HG03159 (cell line): ENCODE measurements around the gene EMSY.
"Not testable (repeated sequence)": the region's sequence is repeated elsewhere in the genome, so short reads cannot be mapped to it uniquely, and the experiment has no call there.

Source experiments
- ATAC-seq: cut with Tn5 transposase; IDR thresholded peaks from one replicate; pipeline ENCODE4 v1.9.1; 2021; ENCODE audit warnings: mild to moderate bottlenecking, moderate library complexity; ENCODE audit not compliant: unreplicated experiment

EMSY gene, protein sequence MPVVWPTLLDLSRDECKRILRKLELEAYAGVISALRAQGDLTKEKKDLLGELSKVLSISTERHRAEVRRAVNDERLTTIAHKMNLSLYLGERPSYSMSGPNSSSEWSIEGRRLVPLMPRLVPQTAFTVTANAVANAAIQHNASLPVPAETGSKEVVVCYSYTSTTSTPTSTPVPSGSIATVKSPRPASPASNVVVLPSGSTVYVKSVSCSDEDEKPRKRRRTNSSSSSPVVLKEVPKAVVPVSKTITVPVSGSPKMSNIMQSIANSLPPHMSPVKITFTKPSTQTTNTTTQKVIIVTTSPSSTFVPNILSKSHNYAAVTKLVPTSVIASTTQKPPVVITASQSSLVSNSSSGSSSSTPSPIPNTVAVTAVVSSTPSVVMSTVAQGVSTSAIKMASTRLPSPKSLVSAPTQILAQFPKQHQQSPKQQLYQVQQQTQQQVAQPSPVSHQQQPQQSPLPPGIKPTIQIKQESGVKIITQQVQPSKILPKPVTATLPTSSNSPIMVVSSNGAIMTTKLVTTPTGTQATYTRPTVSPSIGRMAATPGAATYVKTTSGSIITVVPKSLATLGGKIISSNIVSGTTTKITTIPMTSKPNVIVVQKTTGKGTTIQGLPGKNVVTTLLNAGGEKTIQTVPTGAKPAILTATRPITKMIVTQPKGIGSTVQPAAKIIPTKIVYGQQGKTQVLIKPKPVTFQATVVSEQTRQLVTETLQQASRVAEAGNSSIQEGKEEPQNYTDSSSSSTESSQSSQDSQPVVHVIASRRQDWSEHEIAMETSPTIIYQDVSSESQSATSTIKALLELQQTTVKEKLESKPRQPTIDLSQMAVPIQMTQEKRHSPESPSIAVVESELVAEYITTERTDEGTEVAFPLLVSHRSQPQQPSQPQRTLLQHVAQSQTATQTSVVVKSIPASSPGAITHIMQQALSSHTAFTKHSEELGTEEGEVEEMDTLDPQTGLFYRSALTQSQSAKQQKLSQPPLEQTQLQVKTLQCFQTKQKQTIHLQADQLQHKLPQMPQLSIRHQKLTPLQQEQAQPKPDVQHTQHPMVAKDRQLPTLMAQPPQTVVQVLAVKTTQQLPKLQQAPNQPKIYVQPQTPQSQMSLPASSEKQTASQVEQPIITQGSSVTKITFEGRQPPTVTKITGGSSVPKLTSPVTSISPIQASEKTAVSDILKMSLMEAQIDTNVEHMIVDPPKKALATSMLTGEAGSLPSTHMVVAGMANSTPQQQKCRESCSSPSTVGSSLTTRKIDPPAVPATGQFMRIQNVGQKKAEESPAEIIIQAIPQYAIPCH (N-terminal part only)

DNA sequence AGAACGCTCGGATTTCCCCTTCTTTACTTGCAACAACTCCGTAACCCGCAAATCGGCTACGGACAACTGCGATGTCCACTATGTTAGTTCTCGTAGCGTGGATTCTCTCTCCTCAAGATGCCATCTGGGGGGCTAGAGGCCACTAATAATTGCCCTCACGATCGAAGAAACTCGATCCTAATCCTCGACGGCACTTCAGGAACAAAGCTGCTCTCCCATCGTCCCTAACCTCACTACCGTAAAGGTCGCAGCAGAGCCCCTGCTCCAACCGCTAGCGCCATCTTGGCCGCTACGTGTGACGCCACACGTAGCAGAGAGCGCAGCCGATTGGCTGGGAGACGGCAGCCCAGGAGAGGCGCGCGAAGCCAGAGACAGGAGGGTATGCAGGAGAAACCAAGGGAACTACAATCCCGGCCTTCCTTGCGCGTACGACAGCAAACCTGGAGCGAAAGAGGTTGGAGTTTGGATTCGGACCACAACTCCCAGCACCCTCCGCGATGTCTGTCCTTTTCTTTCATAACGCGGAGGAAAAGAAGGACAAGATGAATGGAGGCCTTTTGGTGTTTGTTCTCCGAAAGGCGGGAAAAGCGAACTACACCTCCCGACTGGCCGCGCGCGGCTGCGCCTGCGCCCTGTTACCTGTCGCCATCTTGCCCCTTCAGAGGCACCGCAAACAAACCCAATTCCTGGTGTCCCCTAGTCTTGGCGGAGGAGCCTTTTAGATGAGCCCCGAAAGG is at the start of gene EMSY:
Gene EMSY, plus strand, starts transcription at position 635 of the 737 bp plus-strand sequence. CDS start 1,921 bp downstream, outside the sequence.
- peak; percentile 92 for ATAC-seq

DNA sequence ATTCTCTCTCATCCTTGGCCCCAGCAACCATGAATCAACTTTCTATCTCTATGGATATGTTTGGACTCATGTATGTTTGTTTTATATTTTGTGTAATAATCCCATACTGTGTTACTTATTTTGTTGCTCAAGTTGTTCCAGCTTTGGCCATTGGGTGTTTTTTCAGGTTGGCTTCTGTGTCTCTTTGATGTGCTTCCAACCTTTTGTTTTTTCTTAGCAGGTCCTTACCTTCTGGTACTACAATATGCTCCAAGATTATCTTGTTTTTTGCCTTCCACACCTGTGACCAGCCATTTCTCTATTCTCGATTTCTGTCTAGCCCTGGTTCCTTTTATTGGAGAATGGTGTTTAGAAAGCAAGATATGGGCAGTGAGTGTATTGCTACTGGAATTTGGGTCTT is 49.5 kb upstream of the EMSY start:
- no peak for ATAC-seq

DNA sequence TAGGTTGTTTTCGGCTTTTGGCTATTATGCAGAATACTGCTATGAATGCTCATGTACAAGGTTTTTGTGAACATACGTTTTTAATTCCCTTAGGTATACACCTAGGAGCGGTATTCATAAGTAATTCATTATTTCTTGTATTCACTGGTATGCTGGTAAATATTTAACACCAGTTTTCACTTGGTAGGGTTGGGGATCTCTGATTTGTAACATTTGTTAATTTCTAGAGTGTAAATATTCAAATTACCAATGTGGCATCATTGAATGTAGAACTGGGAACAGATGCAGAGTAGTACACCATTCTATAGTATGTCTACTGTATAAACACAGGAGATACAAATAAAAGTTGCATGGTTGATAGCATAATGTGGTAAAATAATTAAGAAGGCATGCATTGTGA is 47.4 kb upstream of the EMSY start:
- peak; percentile 62 for ATAC-seq

DNA sequence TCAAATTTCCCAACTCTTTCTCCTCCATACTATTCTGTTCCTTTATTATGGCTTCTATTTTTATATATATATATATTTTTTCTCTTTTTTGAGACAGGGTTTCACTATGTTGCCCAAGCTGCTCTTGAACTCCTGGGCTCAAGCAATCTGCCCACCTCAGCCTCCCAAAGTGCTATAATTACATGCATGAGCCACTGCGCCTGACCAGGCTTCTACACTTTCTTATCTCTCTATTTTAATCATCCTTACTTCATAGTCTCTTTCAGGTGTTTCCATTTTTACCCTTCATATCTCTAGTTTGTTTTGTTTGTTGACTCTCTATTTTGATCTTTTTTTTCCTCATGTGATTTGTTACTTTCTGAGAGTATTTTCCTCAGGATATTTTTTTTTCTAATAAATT is 43.9 kb upstream of the EMSY start:
- ATAC-seq, result no peak

DNA sequence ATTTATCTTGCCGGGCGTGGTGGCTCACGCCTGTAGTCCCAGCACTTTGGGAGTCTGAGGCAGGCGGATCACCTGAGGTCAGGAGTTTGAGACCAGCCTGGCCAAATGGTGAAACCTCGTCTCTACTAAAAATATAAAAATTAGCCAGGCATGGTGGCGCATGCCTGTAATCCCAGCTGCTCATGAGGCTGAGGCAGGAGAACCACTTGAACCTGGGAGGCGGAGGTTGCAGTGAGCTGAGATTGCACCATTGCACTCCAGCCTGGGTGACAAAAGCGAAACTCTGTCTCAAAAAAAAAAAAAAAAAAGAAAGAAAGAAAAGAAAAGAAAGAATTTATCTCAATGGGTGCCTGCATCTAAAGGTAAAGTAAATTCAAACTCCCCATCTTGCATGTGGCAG is 43.3 kb upstream of the EMSY start:
- not testable (repeated sequence) for ATAC-seq

DNA sequence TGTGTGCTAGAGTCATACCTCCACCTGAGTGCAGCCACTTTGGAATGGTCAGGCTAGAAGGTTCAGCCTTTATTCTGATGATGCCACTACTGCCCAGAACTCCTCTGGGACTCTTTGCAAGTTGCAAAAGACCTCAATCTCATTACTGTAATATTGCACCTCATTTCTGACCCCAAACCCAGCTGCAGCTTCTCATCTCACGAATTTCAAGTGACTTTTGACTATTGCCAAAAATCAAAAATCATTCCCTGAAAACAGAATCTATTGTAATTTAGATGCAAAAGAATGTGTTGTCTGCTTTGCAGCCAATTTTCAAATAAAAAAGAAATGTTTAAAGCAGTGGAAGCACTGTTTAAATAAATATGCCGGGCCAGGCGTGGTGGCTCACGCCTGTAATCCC is 38.5 kb upstream of the EMSY start:
- no peak for ATAC-seq

DNA sequence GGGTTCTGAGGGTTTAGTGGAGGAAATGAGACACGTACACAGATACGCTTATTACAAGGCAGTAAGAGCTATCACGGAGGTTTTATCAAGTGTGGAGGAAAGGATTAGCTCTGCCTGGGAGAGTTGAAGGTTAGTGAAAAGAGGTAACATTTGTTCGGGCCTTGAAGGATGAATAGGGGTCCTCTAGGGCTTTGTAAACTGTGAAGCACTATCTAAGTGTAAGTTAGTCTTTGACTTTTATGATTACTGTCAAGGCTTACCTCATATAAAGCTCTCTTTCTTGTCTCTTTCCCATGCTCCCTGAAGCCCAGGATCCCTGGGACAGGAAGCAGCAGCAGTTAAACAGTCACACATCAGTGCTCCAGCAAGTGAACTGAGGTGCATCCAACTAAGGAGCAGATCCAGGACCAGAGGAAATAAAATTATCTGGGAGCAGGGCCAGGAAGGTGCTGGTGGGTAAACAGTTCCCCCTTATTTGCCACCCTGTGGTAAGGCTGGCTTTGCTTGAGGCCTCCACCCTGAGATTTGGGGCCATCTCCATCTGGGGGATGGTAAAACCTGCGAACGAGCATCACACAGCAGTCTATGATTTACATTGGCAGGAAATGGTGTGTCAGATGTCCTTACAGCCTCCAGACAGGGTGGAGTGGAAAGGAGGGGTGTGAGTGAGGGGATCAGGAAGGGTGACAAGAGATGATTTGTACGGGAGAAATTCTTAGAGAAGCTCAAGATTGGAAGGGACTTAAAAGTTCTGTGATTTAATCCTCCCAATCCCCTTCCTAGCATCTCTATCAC is 36.5 kb upstream of the EMSY start:
- no peak for ATAC-seq

DNA sequence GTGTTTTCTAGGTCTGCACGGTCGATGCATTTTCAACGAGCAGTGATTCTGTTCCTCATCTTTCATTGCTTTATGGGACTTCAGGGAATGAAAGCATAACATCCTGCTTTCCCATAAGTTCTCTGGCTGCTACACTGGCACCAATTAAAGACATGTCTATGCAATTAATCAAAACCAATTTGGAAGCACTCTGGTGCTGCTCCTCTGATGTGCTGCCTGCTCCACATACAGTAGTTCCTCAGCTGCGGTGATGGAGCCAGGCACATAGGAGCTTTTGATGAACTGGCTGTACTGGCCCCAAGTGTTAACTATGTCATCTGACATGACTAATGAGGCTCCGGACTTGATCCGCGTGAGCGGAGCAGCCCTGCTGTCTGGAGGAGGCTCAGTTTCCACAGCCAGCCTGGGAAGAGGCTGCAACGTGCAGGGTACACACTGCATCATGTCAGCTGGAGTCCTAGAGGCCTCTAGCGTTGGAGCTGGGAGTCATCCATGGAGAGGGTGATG is 33.9 kb upstream of the EMSY start:
- no peak for ATAC-seq

DNA sequence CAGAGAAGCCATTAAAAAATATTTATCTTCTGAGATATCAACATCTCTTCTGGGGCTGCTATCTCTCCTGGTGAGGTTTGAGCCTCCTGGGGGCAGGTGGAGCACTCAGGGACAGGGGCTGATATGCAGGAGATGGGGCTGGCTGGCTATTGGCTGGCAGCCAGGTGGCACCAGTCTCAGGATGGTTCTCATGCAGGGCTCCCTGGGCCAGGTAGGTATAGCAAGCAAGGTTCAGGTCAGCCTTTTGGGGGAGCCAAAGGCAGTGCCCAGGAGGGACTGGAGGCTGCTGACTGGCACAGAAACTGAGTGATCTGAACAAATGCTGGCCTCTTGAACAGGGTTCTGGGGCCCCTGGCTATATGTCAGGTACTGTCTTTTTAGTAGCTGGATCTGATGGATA is 29.7 kb upstream of the EMSY start:
- ATAC-seq, result no peak

DNA sequence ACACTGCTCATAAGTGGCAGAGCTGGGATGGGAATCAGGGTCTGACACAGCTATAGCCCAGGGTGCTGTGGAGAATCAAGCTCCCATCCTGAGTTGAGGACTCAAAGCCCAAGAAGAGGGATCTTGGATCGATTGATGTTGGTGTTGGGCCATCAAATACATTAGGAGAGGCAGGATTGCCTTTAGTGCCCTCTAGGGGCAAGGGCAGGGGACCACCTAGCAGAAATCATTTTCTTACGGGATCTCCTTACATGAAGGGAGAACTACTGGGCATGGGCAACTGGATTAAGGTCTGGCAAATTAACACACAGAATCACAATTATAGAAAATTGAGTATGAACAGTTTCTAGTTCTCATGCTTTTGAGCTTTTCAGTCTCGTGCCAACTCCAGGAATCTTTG is 24.9 kb upstream of the EMSY start:
- no peak for ATAC-seq

DNA sequence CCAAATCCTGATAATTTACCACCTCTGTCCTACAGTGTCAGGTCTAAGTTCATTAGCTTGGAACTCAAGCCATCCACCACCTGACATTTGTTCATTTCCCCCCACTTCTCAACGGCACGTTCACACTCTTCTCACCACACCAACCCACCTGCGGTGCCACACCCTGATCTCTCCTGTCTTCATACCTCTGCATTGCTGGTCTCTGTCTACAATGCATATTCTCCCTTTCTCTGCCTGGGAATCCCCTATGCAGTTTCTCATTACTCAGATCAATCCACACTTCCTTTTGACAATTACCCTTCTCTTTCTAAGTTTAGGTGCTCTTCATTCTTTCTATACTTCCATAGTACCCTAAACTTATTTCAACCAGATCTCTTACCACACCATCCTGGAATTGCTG is 20.4 kb upstream of the EMSY start:
- no peak for ATAC-seq

DNA sequence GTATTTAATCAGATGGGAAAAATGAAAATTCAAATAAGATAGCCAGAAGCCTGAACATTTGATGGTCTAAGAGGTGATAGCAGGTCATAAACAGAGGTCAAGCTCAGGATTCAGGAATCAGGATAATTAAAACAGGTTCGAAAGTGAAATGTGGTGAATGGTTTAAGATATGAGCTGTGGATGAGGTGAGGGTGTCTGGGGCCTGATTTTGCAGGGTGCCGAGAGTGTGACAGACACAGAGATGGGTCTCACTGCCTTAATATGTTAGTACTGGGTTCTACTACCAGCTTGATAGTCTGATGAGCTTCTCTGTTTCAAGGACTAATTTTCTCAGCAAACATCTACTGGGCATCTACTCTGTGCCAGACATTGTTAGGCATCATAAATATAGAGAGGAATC is 19.9 kb upstream of the EMSY start:
- no peak for ATAC-seq

DNA sequence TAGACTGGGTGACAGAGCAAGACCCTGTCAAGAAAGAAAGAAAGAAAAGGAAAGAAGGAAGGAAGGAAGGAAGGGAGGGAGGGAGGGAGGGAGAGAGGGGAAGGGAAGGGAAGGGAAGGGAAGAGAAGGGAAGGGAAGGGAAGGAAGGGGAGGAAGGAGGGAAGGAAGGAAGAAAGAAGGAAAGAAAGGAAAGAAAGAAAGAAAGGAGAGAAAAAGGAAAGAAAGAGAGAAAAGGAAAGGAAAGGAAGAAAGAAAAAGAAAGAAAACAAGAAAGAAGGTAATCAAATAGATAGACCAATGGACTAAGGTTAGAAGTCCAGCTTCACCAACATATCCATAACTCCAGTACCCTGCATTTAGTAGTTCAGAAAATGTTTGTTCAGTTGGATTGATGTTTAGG is 18.2 kb upstream of the EMSY start:
- ATAC-seq, result no peak

DNA sequence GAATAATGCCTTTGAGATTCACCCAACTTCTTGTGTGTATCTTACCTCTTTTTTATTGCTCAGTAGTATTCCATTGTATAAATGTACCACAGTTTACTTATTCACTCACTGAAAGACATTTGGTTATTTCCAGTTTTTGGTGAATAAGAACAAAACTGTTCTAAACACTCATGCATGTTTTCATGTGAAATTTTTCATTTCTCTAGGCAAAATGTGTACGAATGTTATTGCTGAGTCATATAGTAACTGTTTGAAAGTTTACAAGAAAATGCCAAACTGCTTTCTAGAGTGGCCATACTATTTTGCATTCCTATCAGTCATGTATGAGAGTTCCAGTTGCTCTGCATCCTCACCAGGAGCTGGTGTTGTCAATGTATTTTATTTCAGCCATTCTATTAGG is 8.8 kb upstream of the EMSY start:
- no peak for ATAC-seq

DNA sequence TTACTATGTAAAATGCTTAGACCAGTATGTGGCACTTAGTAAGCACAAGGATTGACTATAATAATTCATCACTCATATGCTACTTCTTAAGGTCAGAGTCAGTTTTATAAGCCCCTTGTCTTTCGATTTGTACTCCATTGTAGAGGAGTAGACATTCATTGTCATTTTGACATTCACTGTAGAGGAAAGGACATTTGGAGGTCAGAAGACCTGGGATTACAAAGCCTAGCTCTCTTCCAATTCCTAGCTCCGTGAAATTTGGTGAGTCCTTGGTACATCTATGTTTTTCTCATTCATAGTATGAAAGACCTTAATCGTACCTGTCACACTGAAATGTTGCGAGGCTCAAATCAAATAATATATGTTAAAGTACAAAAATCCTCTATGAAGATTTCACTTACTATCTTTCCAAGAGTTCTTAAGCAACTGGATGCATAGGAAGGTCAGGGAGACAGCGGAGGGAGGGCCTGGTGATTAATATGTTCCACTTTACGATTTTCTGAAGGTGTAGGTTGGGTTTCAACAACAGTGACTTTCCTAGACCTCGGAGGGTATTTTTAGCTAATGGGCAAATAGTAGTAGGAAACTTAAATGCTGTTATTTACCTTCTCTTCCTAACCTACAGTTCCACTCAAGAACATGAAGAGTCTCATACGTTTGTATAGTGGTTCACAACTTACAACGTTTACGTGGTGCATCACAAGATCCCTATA is 1.4 kb upstream of the EMSY start:
- ATAC-seq, result no peak

DNA sequence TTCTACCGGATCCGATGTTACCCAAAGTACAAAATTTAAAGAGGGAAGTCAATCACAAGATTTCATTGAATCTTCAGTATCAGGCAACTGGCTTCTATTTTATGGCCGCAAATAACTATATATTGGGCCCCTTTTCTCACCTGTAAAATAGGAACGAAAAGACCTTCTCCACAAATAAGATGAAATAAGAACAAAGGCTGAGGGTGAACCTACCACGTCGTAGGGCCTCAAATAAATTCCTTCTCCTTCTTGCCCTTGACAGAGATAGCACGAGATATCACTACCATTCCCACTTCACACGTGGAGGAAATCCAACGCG is 794 bp upstream of the EMSY start:
- ATAC-seq, result no peak

DNA sequence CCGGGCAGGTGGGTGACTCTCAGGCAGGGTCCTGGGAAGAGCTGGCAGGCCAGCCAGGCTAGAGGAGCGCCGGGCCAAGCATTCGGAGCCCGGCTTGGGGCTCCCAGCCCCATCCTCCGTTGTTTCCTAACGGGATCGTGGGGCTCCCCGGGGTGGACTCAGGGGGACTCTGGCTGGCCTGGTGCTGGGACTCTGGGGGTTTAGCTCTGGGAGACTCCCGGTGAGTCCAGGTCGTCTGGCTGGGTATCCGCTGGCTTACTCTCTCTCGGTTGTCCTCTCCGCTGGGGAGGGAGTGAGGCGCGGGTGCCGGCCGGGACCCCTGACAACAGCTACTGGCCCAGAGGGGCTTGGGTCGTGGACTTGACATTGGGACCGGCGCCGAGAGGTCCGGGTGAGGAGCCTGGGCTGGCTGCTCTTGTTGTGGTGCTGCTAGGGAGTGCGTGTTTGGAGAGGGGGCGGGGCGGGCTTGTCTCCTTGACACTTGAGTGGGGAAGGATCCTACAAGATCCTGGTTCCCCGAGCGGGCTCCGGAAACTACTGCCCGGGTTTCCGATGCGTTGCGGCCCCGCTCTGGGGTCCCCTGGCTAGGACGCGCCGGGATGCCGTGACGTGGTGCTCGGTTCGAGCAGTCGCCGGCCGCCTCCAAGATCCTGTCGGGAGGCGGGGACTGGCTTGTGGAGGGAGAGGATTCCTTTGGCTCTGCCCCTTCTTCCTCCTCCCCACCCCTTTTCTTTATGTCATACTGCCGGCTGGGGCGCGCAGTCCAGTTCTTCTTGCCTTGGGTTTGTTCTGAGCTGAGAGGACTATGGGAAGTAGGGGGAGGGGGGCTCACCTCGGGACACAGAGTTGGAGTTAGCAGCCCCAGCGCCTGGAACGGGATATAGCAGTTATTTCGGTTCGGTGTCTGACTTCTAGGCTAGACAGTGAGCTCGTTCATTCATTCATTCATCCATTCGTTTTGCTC is 585 bp downstream of the EMSY start:
- peak; percentile 5 for ATAC-seq

DNA sequence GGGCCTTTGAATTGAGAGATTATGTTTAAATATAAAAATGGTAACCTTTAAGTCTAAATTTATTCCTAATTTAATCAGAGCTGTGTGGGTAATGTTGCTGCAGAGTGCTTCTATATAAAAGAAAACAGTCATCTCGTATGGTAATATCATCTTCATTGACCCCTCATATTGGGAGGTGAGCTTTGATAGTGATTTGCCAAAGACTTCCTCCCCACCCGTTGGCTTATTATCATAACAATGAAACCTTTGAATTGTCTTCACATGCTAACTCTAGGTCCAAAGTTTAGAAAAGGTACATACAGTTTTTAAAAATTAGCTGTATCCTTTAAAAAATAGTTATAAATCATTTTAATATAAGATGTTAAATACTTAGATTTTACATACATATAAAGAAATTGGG is 3.7 kb downstream of the EMSY start:
- ATAC-seq, result no peak
